Measurements from ENCODE around the gene NEK11.
"Not testable (repeated sequence)": the region's sequence is repeated elsewhere in the genome, so short reads cannot be mapped to it uniquely, and the experiment has no call there.

NEK11 gene

DNA sequence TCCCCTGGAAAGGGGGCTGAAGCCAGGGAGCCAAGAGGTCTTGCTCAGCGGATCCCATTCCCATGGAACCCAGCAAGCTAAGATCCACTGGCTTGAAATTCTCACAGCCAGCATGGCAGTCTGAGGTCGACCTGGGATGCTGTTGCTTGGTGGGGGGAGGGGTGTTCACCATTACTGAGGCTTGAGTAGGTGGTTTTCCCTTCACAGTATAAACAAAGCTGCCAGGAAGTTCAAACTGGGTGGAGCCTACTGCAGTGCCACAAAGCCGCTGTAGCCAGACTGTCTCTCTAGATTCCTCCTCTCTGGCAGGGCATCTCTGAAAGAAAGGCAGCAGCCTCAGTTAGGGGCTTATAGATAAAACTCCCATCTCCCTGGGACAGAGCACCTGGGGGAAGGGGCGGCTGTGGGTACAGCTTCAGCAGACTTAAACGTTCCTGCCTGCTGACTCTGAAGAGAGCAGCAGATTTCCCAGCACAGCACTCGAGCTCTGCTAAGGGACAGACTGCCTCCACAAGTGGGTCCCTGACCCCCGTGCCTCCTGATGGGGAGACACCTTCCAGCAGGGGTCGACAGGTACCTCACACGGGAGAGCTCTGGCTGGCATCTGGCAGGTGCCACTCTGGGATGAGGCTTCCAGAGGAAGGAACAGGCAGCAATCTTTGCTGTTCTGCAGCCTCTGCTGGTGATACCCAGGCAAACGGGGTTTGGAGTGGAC, 15.8 kb downstream of the NEK11 start:
- DNase-seq (ENCODE audit: low read depth) = not testable (repeated sequence)

DNA sequence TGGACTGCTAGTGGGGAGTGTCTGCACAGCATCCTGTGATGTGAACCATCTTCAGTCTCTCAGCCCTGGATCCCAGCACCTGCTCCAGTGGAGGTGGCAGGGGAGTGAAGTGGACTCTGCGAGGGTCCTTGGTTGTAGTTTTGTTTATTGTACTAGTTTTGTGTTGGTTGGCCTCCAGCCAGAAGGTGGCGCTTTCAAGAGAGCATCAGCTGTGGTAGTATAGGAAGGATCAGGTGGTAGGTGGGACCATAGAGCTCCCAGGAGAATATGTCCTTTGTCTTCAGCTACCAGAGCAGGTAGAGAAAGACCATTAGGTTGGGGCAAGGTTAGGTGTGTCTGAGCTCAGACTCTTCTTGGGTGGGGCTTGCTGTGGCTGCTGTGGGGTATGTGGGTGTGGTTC, 20.9 kb downstream of the NEK11 start:
- no peak for DNase-seq (ENCODE audit: low read depth)

DNA sequence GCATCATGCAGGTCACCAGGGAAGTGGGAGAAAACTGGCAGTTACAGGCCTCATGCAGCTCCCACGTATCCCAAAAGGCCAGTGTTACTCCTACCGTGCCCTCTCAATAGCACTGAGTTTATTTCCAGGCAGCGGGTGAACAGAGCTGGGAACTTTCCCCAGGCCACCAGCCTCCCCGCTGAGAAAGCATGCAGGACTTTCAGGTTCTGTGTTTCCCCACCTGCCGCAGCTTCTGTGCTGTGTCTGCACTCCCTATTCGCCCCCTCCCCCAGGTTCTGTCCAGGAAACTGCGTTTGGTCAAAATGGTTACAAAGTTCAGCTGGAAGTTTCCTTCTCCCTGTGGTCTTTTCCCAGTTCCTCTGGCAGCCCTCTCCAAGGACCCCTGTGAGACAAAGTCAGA, 21.4 kb downstream of the NEK11 start:
- no peak for DNase-seq (ENCODE audit: low read depth)

DNA sequence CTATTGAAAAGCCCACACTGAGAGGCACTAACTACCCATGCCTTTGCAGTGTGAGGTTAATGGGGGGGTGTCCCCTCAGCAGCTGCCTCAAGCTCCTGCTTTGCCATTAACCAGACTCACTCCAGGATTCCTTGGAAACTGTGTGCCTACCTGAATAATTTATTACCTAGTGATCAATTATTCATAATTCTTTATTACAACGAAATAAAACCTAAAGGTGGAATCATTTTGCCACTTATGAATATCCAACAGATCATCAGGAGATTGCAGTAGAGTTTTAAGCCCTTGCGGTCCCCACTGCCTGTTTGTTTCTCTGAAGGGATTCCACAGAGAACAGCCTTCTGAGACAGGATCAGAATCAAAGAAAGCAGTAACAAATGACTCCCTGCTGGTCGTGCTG, 23.3 kb downstream of the NEK11 start:
- no peak for DNase-seq (ENCODE audit: low read depth)

DNA sequence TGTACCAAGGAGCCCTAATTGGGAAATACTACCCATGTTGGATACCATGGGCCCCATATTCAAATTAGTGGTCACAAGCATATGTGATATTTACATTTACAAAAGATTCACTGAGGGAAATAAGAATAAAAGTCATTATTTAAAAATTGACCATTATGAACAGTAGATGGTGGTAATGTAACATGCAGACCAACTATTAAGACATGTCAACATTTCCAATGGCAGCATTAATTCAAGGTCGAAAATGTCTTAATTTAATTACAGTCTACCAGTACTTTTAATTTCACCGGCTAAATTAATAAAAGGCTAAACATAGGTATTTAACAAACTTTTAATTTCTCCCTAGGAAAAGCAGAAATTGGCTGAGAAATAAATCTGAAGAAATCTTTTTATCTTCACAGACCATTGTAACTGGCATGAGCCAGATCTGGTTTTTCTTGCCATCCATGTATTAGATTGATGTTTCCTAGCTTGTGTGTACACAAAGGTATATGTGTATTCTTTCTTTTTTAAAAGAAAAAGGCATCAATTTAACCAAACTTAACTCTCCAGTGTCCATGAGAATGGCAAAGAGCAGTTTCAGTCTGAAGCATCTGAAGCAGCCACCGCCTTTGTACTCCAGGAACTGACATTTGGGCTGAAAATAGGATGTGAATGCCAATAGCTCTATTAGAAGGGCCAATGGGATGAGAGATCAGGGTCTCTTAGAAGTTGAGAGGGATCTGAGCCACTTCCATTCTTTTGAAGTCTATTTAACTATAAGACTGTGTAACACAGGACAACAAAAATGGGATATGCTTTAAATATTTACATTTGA, 26.6 kb downstream of the NEK11 start:
- no peak for DNase-seq (ENCODE audit: low read depth)

DNA sequence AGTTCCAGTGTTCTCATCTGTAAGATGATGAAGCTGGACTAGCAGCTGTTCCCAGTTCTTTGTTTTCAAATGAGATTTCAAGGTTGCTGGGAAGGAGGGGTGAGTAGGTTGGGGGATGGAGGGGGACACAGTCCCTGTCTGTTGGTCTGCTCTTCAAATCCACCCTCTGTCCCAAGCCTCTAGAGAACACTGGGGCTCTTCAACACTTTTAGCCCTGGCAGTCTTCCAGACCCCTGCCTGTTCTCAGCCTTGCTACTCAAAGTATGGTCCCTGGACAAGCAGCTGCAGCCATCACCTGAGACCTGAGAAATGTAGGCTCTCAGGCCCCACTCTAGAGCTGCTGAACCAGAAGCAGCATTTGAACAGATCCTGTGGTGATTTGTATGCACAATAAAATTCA, 41.3 kb downstream of the NEK11 start:
- no peak for DNase-seq (ENCODE audit: low read depth)

DNA sequence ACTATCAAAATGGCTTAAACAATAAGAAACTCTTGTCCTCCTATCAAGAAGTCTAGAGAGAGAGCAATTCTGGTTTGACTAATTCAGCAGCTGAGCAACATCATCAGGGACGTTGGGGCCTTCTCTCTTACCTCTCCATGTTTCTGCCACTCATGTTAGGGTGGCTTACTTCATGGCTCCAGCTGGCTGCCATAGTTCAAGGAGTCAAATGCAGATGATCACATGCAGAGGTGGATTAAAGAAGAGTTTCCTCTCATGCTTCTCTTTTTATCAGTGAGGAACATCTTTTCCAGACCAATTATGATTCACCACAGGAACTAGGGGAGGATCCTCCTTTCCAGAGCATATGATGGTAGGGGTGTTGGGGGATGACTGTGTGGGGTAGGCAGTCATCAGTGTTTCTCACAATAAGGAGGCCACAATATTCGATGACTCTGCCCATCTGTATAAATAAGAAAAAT, 45.5 kb downstream of the NEK11 start:
- DNase-seq (ENCODE audit: low read depth) = no peak

DNA sequence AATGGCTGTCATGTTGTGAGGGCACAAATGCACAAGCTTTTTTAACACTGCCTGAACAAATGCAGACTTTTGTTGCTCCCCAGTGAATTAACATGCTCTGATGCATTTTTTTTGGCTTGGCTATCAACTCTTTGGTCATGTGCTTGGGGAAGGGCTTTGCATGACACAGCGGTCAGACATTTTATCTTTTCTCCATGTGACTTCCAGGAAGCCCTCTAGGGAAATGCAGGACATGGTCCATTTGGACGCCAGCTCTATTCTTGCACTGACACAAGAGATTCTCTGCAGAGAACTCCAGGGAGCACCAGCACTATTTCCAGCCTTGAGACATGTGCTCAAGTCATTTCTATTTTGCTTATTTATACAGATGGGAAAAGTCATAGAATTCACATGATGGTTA, 46.2 kb downstream of the NEK11 start:
- DNase-seq (ENCODE audit: low read depth) = no peak

DNA sequence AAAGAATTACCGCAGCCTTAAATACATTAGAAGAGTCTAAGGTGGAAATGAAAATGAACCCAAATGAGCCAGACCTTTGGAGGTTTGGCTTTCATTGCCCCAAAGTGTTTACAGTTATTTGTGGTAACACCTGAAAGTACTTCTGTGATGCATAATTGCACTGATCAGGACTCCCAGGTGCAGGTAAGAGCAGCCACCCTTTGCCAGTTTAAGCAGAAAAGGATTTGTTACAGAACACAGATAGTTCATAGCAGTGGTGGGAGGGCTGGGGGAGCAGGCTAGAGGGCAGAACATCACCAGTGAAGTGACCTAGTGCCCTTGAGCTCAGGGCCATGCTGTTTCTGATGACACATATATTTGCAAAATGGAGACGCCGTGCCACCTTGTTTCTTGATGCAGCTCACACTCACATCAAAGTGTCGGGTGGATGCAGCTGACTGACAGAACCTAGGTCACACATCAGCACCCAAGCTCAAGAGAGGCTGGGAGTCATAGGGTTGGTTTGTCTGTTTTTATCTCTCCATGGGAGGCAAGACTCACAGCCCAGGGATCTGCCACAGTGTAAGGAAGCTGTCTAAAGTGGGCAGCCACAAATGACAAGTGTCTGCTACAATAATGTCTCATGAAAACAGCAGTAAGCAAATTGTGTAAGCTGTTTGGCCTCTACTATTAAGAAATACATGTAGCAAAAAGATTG, 49.1 kb downstream of the NEK11 start:
- DNase-seq (ENCODE audit: low read depth) = no peak

DNA sequence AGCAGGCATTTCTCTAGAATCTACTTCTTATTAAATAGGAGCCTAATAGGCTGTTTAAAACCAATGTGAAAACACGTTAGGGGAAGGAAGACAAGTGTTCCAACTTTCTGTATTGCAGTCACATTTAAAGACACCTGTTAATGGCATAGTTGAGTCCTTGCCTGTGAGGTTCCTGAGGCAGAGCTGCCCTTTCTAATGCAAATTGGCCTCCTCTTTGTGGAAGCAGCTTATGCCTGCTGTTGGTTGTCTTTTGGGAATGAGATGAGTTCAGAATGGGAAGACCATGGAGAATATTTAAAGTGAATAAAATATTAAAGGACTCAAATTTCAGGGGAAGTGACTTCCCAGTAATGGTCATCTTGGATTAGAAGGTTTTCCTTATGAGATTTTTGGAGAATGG, 51.2 kb downstream of the NEK11 start:
- DNase-seq (ENCODE audit: low read depth) = no peak

DNA sequence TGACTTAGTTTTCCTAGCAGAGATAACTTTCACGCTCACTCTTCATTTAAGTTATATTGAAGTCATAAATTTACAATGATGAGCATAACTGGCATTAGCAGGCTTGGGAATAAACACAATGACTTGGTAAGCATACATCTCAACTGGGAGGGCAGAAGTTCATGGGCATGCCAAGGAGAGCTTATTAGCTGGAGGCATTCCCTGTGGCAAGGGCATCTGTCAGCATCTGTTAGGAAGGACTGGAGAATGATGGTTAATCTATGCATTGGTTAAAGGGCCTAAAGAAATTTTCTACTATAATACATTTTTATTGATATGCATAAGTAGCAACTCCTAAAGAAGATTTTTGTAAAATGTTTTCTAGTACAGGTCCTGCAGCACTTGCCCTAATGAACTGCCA, 52.4 kb downstream of the NEK11 start:
- DNase-seq (ENCODE audit: low read depth) = no peak

DNA sequence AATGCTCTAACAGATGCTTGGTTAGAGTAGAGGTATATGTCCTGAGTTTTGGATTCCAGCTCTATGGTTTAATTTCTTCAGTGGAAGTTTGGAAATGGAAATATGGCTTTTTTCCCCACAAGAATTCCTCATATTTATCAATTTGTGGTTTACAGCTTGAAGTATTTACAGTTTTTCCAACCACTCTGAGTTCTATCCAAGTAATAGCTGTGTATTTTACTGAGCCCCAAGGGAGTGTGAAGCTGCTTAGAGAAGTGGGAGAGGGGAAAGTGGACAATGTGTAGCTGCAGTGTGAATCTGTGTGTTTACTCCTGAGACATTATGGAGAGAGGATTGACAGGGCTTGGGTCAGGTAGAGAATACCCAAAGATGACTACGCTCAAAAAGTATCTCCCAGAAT, 54.5 kb downstream of the NEK11 start:
- no peak for DNase-seq (ENCODE audit: low read depth)

DNA sequence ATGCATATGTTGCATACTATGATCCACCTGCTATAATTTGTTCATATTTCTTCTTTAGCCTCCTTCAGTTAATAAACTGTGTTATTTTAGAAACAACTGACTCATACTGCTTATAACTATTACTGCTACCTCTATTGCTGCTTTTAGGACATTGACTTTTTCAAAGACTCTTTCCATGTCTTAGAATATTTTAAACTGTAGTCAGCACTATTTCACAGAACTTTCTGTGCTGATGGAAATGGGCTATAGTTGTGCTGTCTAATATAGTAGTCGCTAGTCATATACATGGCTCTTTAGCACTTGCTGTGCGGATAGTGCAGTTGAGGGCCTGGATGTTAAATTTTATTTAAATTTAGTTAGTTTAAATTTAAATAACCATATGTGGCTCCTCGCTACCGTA, 55.6 kb downstream of the NEK11 start:
- no peak for DNase-seq (ENCODE audit: low read depth)

DNA sequence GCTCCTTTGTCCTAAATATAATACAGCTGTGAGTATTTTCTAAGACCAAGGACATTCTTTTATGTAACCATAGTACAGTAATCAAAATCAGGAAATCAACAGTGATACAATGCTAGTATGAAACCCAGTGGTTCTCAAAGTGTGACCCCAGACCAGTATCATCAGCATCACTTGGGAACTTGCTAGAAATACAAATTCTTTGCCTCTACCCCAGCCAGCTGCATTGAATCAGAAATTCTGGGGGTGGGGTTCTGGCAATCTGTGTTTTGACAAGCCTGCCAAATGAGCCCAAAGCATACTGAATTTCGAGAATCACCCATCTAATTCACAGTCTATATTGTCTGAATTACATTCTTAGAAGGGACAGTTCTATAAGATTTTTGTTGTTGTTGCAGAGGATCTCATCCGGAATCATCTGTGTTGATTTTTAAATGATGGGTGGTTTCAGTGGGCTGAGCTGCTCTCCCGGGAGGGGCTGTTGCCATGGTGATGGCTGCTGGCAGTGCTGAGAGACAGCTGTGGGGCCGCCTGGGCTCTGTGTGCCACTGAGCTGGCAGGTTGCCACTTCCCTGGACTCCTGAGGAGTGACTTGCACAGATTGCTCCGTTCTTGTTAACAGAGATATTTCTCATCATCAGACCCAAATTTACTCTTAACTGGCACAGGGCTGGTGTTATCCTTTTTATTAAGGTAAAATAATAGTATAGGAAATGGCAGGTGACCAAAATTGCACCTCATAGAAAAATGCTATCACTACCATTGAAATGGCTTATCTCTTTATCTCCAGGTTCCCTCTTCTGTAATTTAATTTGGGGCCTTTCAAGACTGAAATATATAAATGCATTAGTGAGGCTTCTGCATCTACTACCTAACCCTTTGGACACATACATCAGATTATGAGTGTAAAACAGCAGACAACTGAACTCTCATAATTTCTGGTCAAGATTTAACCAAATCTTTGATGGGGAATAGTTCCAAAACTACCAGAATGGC, 56.5 kb downstream of the NEK11 start:
- no peak for DNase-seq (ENCODE audit: low read depth)

DNA sequence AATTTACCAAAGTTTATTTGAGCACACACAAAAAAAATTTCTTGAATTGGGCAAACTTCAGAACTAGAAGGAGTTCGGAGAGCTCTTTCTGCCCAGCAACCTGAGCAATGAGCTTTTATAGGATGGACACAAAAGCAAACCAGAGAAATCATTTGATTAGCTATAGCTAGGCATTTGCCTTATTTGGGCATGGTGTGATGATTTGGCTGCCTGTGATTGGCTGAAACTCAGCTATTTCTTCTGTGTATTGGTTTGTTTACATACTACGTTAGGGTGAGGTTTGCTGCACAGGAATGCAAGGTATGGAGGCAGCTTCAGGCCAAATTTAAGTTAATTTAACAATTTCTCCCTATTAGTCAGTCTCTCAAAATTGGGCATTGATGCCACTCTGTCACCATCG, 65.1 kb downstream of the NEK11 start:
- DNase-seq (ENCODE audit: low read depth) = no peak

DNA sequence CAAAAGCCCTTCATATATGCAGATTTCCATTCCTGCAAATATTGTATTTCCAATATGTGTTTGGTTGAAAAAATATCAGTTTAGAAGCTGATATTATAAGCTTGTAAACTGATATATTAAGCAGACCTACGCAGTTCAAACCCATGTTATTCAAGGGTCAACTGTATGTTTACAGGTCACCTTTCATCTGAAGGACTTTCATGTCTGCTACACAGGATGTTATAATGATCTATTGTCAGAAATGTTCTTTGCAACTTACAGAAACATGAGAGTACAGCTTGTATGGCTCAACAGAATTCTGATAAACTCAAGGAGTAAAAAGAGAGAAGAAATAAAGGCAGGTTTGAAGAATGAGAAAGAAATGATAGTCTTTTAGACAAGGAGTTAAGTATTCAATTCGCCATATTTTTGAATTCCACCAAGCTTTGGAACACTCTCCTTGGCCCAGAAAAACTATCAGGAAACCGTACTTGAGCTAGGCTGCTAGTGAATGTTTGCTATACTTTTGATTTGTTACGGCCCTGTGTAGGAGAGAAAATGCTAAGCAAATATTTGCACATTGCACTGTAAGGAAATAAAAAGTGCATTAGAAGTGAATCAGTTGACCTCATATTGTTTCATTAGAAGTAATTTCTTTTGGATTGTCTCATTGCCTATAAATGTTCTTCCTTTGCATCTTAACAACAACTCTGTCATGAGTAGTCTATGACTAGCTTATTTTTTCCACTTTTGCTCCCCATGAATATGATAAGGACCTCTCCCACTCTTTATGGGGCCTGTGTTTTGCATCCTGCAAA, 81.2 kb downstream of the NEK11 start:
- no peak for DNase-seq (ENCODE audit: low read depth)

DNA sequence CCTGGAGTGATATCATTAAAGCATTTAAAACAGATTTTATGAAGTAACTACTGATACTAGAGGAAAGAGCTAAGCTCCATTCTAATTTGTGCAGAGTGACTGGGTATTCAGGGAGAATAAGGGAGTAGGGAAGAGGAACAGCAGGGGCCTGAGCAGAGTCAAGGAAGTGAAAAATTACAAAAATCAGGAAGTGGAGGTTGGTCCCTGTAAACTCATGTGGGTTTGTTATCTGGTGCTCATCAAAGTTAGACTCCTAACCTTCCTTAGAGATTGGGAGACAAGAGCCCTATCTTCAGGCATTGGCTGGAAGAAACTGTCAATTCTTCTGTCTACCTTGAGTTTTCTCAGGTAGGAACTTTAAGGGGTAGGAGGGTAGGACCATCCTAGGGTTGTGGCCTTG, 82.5 kb downstream of the NEK11 start:
- DNase-seq (ENCODE audit: low read depth) = no peak

DNA sequence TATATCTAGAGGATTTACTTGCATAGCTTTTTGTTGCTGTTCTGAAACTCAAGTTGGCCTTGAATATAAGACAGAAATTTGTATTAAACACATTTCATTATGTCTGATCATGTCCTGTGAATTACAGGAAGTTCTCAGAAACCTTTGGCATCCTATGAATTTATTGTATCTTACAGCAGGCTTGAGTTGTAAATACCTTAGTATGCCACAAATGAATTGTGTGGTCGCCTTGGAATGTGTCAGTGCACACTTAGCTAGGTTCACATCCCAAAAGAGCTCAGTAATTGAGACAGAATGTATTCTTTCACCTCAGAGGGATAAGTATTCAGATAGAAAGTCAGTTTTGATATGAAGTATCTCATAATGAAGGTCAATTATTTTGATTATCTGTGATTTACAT, 83.4 kb downstream of the NEK11 start:
- DNase-seq (ENCODE audit: low read depth) = no peak

DNA sequence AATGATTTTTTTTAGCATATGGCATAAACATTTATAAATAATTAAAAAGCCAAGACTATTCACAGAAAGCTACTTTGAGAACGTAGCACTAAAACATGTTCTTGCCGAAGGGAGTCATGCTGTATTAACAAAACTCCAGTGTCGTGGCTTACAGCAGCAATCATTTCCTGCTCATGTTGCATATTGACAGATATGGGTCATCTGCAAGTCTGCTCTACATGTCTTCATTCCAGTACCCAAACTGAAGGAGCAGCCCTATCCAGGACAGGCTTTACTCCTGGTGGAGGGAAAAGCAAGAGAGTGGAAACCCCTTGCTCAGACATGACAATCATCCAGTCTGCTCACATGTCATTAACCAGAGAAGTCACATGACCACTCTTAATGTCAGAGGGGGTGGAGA, 87.6 kb downstream of the NEK11 start:
- DNase-seq (ENCODE audit: low read depth) = no peak

DNA sequence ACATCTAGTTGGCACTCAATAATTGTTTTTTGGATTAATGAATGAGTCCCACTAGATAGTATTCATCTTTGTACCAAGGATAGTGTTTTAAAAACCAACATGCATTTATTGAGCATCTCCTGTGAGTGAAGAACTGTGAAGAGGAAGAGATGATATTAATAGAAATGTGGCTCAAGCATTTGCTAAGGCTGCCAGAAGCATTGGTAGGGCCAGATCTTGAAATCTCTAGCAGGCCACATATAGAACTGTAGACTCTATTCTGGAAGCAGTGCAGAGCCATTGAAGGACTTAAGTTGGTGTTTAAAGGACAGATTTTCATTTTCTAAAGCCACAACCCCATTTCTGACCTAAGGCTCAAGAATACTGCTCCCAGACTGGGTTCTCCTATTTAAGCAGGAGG, 99.0 kb downstream of the NEK11 start:
- no peak for DNase-seq (ENCODE audit: low read depth)

DNA sequence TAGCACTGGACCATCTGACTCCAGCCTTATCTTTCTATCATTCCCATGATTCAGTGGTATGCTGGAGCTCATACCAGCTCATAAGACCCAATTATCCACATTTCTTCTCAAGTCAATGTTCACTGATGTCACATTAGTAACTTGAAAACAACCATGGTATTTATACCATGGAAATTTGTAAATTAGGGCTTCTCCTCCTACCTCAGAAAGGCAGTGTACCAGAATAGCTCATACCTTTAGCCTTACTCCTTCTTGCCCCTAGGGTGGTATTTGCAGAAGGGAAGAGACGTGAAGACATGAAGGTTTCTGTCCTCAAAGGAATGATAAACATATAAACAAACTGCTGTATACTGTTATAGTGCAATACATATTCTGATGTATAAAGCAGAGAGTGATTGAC, 114.2 kb downstream of the NEK11 start:
- no peak for DNase-seq (ENCODE audit: low read depth)
